ENCODE results near the gene PLK4. TPM values are rescaled to one million over a fixed set of nuclear protein-coding genes. Genes with fewer than 3 reads are reported as not detected.
A peak's percentile ranks its signal among the peaks of the same experiment; 100 is the strongest.

Gene PLK4
- total RNA-seq, 1 donor from 2014 or later = 29.0 TPM

DNA sequence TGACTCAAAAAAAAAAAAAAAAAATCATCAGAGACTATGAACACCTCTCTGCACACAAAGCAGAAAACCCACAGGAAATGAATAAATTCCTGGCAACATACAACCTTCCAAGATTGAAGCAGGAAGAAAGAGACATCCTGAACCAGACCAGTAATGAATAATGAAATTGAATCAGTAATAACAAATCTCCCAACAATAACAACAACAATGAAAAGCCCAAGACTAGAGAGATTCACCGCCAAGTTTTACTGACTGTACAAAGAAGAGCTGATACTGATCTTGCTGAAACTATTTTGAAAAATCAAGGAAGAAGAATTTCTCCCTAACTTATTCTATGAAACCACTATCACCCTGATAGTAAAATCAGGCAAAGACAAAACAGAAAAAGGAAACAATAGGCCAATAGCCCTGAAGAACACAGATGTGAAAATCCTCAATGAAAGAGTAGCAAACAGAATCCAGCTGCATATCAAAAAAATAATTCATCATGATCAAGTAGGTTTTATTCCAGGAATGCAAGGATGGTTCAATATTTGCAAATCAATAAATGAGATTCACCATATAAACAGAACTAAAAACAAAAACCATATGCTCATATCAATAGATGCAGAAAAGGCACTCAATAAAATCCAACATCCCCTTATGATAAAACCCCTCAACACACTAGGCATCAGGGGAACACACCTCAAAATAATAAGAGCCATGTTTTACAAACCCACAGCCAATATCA lies 31.0 kb upstream of the PLK4 start:
- H3K4me3 ChIP-seq (ENCODE audit: low read depth, low read length) = no peak overlapping the region
- TF ChIP-seq, protein P1, sequence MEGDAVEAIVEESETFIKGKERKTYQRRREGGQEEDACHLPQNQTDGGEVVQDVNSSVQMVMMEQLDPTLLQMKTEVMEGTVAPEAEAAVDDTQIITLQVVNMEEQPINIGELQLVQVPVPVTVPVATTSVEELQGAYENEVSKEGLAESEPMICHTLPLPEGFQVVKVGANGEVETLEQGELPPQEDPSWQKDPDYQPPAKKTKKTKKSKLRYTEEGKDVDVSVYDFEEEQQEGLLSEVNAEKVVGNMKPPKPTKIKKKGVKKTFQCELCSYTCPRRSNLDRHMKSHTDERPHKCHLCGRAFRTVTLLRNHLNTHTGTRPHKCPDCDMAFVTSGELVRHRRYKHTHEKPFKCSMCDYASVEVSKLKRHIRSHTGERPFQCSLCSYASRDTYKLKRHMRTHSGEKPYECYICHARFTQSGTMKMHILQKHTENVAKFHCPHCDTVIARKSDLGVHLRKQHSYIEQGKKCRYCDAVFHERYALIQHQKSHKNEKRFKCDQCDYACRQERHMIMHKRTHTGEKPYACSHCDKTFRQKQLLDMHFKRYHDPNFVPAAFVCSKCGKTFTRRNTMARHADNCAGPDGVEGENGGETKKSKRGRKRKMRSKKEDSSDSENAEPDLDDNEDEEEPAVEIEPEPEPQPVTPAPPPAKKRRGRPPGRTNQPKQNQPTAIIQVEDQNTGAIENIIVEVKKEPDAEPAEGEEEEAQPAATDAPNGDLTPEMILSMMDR (conservative IDR thresholded peaks at IDR 0.05; ENCODE audit: low read depth, low read length) = no peak
- no peak for DNase-seq (ENCODE audit: low read depth)

DNA sequence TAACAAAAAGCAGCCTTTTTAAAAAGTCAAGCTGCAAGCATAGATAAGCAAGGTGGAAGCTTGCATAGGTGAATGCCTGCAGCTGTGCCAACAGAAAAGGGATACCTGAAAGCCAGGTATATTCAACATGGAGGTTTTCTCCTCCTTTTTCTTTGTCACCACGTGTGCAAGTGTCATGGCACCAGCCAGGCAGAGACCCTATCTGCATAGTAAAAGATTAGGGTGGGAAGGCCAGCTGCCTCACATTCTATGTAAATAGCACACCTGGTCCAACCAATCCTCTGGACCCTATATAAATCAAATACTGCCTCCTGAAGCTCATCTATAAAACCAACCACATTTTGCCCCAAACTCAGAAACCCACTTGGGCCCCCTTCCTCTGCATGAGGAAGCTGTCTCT lies 28.0 kb upstream of the PLK4 start:
- no peak overlapping the region for H3K4me3 ChIP-seq (ENCODE audit: low read depth, low read length)
- no peak for DNase-seq (ENCODE audit: low read depth)
- TF ChIP-seq, protein P1 (conservative IDR thresholded peaks at IDR 0.05; ENCODE audit: low read depth, low read length) = no peak

DNA sequence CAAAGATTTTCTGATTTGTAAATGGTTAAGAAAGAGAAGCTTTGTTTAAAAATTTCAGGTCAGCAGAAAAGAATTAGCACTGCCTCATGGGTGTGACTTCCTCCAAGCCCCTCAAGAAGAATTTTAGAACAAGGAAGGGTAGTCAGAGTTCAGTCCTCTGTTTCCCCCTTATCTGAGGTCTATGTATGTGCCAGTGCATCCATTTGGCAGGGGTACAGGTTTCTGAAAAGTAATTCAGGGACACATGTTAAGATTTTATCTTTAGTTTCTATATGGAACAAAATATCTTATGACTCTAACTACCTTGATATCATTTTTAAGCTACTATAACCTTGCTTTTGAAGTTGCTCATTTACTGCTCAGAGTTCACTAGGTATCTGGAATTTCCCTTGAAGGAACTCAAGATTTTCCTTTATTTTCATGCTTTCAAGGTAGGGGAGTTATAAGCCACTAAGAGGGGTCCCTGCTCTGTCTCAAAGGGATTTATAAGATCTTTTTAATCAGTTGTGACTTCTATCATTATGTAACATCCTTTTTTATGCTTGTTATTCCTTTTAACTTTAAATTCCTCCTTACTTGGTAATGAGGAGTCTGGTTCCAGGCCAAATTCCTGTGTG lies 24.4 kb upstream of the PLK4 start:
- no peak overlapping the region for H3K4me3 ChIP-seq (ENCODE audit: low read depth, low read length)
- TF ChIP-seq, protein P1 (conservative IDR thresholded peaks at IDR 0.05; ENCODE audit: low read depth, low read length) = no peak

DNA sequence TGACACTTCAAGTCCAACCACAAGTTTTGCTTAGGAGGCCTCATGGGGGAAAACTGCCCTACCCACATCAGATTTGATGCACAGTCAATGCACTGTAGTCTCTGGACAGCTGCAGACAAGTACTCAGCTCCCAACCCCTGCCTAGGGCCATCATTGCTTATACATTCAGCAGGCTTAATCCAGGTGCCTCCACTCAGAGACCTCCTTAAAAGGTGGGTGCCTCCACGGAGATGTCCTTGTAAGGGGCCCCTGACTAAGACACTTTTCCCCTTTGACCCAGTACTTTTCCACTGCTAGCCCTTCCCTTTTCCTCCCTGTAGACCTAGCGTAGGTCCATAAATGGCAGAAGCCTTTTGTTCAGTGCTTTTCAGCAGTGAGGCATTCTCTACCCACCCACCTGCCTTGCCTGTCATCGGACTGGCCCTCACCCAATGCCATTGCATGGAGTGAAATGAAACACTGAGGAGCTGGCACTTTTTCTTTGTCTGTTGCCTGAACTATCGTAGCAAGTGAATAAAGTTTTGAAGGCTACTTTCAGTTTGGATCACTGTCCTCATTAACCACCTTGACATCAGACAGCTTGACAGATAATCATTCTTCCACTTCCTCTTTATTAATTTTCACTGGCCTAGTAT lies 23.8 kb upstream of the PLK4 start:
- TF ChIP-seq, protein P1 (conservative IDR thresholded peaks at IDR 0.05; ENCODE audit: low read depth, low read length) = no peak
- DNase-seq (ENCODE audit: low read depth) = no peak
- no peak overlapping the region for H3K4me3 ChIP-seq (ENCODE audit: low read depth, low read length)

More for the DNA sequence above, 24.4 kb upstream of the PLK4 start:
- DNase-seq (ENCODE audit: low read depth) = peak; percentile 51

DNA sequence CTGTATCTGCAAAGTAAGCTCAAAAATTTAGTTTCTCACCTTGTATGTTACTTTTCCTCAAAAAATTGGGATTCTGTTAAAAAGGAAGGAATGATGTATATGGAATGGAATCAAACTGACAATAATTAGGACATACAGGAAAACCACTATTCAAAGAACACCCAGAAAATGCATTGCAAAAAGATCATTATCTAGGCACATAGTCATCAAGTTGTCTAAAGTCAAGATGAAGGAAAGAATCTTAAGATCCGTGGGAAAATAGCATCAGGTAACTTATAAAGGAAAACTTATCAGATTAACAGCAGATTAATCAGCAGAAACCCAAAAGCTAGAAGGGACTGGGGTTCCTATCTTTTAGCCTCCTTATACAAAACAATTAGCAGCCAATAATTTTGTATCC lies 23.1 kb upstream of the PLK4 start:
- TF ChIP-seq, protein P1 (conservative IDR thresholded peaks at IDR 0.05; ENCODE audit: low read depth, low read length) = no peak
- no peak overlapping the region for H3K4me3 ChIP-seq (ENCODE audit: low read depth, low read length)
- no peak for DNase-seq (ENCODE audit: low read depth)

DNA sequence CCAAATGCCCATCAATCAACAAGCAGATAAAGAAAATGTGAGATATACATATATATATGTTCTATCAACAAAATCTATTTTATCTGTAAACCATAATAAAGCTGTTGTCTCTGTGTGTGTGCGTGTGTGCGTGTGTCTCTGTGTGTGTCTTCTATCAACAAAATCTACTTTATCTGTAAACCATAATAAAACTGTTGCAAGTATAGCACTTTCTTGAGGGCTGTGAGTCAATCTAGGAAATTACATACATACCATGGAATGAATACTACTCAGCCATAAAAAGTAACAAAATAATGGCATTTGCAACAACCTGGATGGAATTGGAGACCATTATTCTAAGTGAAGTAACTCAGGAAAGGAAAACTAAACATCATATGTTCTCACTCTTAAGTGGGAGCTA lies 12.5 kb upstream of the PLK4 start:
- no peak for DNase-seq (ENCODE audit: low read depth)
- H3K4me3 ChIP-seq (ENCODE audit: low read depth, low read length) = no peak overlapping the region
- TF ChIP-seq, protein P1 (conservative IDR thresholded peaks at IDR 0.05; ENCODE audit: low read depth, low read length) = no peak

Measured in epithelial cell of proximal tubule (primary cell).